ENCODE measurements around the gene PROCR.
"Not testable (repeated sequence)": the region's sequence is repeated elsewhere in the genome, so short reads cannot be mapped to it uniquely, and the experiment has no call there.

The PROCR gene

GRCh38 chr20:35199740-35200139, 27.9 kb downstream of the PROCR start:
- H3K36me3 Mint-ChIP-seq (ENCODE audit: low read depth), result peaks cover 10% of the 10 kb centered on the region
- H3K9me3 Mint-ChIP-seq, result peaks cover 21% of the 10 kb centered on the region
- H3K27ac Mint-ChIP-seq, result no peak overlapping the region

GRCh38 chr20:35200267-35200666, 28.4 kb downstream of the PROCR start:
- H3K9me3 Mint-ChIP-seq, result peaks cover 17% of the 10 kb centered on the region
- no peaks in the 10 kb centered on the region for H3K4me1 Mint-ChIP-seq (ENCODE audit: low read depth)
- no peak overlapping the region for H3K4me3 Mint-ChIP-seq
- no peaks in the 10 kb centered on the region for H3K27me3 Mint-ChIP-seq (ENCODE audit: low read depth)
- peaks cover 9% of the 10 kb centered on the region for H3K36me3 Mint-ChIP-seq (ENCODE audit: low read depth)
- H3K27ac Mint-ChIP-seq, result no peak overlapping the region

More at GRCh38 chr20:35199740-35200139, 27.9 kb downstream of the PROCR start:
- no peak overlapping the region for H3K4me3 Mint-ChIP-seq
- no peaks in the 10 kb centered on the region for H3K4me1 Mint-ChIP-seq (ENCODE audit: low read depth)
- no peaks in the 10 kb centered on the region for H3K27me3 Mint-ChIP-seq (ENCODE audit: low read depth)

GRCh38 chr20:35201467-35201866, 29.6 kb downstream of the PROCR start:
- peaks cover 14% of the 10 kb centered on the region for H3K9me3 Mint-ChIP-seq
- not testable (repeated sequence) for H3K4me3 Mint-ChIP-seq; H3K27ac Mint-ChIP-seq; H3K27me3 Mint-ChIP-seq (ENCODE audit: low read depth); H3K4me1 Mint-ChIP-seq (ENCODE audit: low read depth); H3K36me3 Mint-ChIP-seq (ENCODE audit: low read depth)

GRCh38 chr20:35206802-35207201, 34.9 kb downstream of the PROCR start:
- Mint-ChIP-seq H3K4me1 (ENCODE audit: low read depth) (no peaks in the 10 kb centered on the region), H3K9me3 (no peaks in the 10 kb centered on the region), H3K27ac (no peak overlapping the region), H3K4me3 (no peak overlapping the region), H3K27me3 (ENCODE audit: low read depth) (no peaks in the 10 kb centered on the region), H3K36me3 (ENCODE audit: low read depth) (peaks cover 1% of the 10 kb centered on the region)

- H3K4me1 Mint-ChIP-seq (ENCODE audit: low read depth), result no peaks in the 10 kb centered on the region
- no peak overlapping the region for H3K4me3 Mint-ChIP-seq
- H3K27ac Mint-ChIP-seq, result no peak overlapping the region
- H3K27me3 Mint-ChIP-seq (ENCODE audit: low read depth), result no peaks in the 10 kb centered on the region
- no peaks in the 10 kb centered on the region for H3K9me3 Mint-ChIP-seq
- H3K36me3 Mint-ChIP-seq (ENCODE audit: low read depth), result peaks cover 1% of the 10 kb centered on the region
These were observed 36.2 kb downstream of the PROCR start for GRCh38 chr20:35207950-35208611.

- H3K27ac Mint-ChIP-seq, result no peak overlapping the region
- no peak overlapping the region for H3K4me3 Mint-ChIP-seq
- no peaks in the 10 kb centered on the region for H3K4me1 Mint-ChIP-seq (ENCODE audit: low read depth)
- H3K27me3 Mint-ChIP-seq (ENCODE audit: low read depth), result no peaks in the 10 kb centered on the region
- no peaks in the 10 kb centered on the region for H3K9me3 Mint-ChIP-seq
- H3K36me3 Mint-ChIP-seq (ENCODE audit: low read depth), result no peaks in the 10 kb centered on the region
These were observed 43.4 kb downstream of the PROCR start for GRCh38 chr20:35215066-35215956.

- no peak overlapping the region for H3K27ac Mint-ChIP-seq
- H3K36me3 Mint-ChIP-seq (ENCODE audit: low read depth), result no peaks in the 10 kb centered on the region
- H3K4me1 Mint-ChIP-seq (ENCODE audit: low read depth), result no peaks in the 10 kb centered on the region
- H3K9me3 Mint-ChIP-seq, result no peaks in the 10 kb centered on the region
- H3K27me3 Mint-ChIP-seq (ENCODE audit: low read depth), result no peaks in the 10 kb centered on the region
- no peak overlapping the region for H3K4me3 Mint-ChIP-seq
These were observed 44.7 kb downstream of the PROCR start for GRCh38 chr20:35216541-35216940.

- Mint-ChIP-seq H3K9me3 (no peaks in the 10 kb centered on the region), H3K4me3 (no peak overlapping the region), H3K27ac (no peak overlapping the region), H3K36me3 (ENCODE audit: low read depth) (peaks cover 6% of the 10 kb centered on the region), H3K27me3 (ENCODE audit: low read depth) (peaks cover 46% of the 10 kb centered on the region), H3K4me1 (ENCODE audit: low read depth) (peaks cover 6% of the 10 kb centered on the region)
These were observed 52.1 kb downstream of the PROCR start for GRCh38 chr20:35223941-35224340.

GRCh38 chr20:35224536-35224935, 52.7 kb downstream of the PROCR start:
- no peak overlapping the region for H3K4me3 Mint-ChIP-seq
- H3K27me3 Mint-ChIP-seq (ENCODE audit: low read depth), result peaks cover 52% of the 10 kb centered on the region
- H3K4me1 Mint-ChIP-seq (ENCODE audit: low read depth), result peaks cover 6% of the 10 kb centered on the region
- peaks cover 6% of the 10 kb centered on the region for H3K36me3 Mint-ChIP-seq (ENCODE audit: low read depth)
- H3K27ac Mint-ChIP-seq, result no peak overlapping the region
- H3K9me3 Mint-ChIP-seq, result no peaks in the 10 kb centered on the region

- peaks cover 55% of the 10 kb centered on the region for H3K27me3 Mint-ChIP-seq (ENCODE audit: low read depth)
- H3K4me1 Mint-ChIP-seq (ENCODE audit: low read depth), result peaks cover 6% of the 10 kb centered on the region
- H3K27ac Mint-ChIP-seq, result no peak overlapping the region
- H3K4me3 Mint-ChIP-seq, result peak overlapping the region; percentile 45
- peaks cover 6% of the 10 kb centered on the region for H3K36me3 Mint-ChIP-seq (ENCODE audit: low read depth)
- no peaks in the 10 kb centered on the region for H3K9me3 Mint-ChIP-seq
These were observed 53.6 kb downstream of the PROCR start for GRCh38 chr20:35225319-35226125.

- Mint-ChIP-seq H3K4me1 (ENCODE audit: low read depth) (peaks cover 6% of the 10 kb centered on the region), H3K4me3 (peak within 1 kb of the TSS; percentile 57), H3K27me3 (ENCODE audit: low read depth) (peaks cover 59% of the 10 kb centered on the region), H3K27ac (peak within 1 kb of the TSS; percentile 2), H3K9me3 (no peaks in the 10 kb centered on the region), H3K36me3 (ENCODE audit: low read depth) (peaks cover 6% of the 10 kb centered on the region)
These were observed 54.4 kb downstream of the PROCR start, which contains the start of gene MMP24 for GRCh38 chr20:35226126-35226883. Gene MMP24, plus strand, starts transcription at chr20:35226690. Its CDS starts 49 bp downstream, at chr20:35226739.

Measured in T-helper 1 cell treated with Interleukin-12 subunit alpha and Interleukin-12 subunit beta and Interleukin-4 antibody, amounts not matched to agents 30 μg/mL and 1 μg/mL, for 36 hours (primary cell).